Activated CD4-positive, CD25-positive, alpha-beta regulatory T cell (primary cell): ENCODE data around the gene FSCN2.

Experiments
- DNase-seq, 4 experiments: peaks; one replicate each; lab custom pipeline; 2025; lab: John Stamatoyannopoulos, UW

Gene FSCN2

DNA sequence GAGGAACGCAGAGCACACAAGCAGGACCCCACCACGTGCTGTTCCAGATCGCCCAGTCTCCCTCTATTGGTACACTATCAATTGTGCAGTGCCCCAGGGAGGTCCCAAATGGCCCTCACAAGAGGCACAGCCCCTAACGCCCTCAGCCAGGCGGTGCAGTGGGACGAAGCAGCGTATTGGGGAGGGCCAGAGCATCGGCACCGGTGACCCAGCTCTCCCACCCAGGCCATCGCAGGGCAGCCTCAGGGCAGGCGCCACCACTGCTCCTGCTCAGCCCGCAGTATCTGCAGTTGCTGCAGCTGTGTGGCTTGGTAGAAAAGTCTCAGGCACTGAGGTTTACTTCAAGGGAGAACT lies 29.9 kb downstream of the FSCN2 start:
- DNase-seq = no peak

GRCh38 chr17:81558941-81559806 lies 31.0 kb downstream of the FSCN2 start:
- DNase-seq = no peak

DNA sequence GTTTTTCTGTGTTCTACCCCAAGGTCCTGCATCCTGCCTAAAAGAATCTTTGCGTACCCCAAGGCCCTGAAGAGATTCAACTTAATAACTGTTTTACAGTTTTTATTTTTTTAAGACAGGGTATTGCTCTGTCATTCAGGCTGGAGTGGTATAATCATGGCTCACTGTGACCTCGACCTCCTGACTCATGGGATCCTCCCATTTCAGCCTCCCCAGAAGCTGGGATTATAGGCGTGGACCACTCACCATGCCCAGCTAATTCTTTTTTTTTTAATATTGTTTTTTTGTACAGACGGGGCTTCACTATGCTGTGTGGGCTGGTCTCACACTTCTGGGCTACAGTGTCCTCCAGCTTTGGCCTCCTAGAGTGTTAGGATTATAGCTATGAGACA lies 33.3 kb downstream of the FSCN2 start:
- no peak for DNase-seq

GRCh38 chr17:81563861-81564586 lies 35.8 kb downstream of the FSCN2 start:
- DNase-seq = no peak

DNA sequence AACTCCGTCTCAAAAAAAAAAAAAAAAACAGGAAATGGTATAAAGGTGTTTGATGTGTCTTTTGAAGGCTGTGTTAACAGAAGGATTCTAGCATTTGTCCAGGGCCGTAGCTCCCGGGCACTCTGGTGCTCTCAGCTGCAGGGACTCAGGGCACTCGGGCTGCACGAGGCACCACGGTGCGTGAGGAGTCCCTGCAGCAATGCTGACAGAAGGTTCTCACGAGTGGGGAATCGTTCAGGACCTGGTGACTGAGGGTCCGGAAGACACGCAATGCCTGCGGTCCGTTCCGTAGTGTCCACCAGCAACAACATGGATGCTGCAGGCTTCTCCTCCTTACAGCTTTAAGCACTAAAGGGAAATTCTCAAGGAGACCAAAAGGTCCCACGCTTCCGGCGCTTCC lies 36.6 kb downstream of the FSCN2 start:
- DNase-seq = no peak

DNA sequence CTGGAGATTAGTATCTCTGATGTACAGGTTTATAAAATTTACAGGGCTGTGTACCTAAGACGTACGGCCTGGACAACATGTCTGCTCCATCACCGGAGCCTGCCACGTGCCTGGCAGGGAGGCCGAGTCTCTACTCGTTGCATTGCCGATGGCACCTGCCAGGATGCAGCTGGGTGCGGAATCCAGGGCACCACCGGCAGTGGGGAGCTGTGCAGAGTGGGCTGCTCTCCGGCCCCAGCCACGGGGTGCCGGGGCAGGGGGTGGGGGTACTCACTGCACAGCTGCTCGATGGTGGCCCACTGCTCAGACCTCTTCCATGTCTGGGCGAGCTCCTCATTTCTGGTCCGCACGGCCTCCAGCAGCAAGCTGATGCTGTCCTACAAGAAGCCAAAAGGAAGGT lies 37.1 kb downstream of the FSCN2 start:
- DNase-seq = no peak

DNA sequence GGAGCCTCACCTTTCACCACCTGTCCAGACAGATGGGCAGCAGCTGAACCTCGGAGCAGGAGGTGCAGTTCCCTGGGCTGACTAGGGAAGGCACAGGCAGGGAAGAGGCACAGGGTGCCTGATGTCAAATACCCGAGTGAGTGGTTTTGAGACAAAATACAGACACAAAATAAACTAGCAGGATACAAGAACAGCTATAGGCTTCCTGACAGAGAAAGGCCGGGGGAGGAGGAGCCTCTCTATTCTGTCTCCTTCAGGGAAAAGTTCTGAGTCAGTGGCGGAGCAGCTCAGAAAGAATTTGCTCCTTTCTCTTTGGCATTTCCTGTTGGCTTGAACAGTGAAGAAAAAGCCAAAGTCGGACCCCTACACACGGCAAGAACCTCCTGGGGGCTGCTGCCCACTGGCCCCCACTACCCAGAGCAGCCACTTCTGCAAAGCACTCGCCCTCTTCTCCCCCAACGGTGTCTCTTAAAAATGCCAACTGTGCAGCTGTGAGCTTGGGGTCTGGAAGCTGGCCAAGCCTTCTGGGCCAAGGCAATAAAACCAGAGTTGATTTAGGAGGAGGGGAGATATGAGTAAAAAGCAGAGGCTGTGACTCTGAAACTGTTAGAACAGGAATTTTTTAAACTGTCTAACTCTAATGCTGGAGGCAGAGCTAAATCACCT lies 38.4 kb downstream of the FSCN2 start:
- no peak for DNase-seq

- DNase-seq = no peak
Measured at GRCh38 chr17:81567191-81567590, 39.0 kb downstream of the FSCN2 start.

- no peak for DNase-seq
Measured at GRCh38 chr17:81568416-81568815, 40.2 kb downstream of the FSCN2 start.

GRCh38 chr17:81569986-81570514 lies 41.9 kb downstream of the FSCN2 start:
- no peak for DNase-seq

DNA sequence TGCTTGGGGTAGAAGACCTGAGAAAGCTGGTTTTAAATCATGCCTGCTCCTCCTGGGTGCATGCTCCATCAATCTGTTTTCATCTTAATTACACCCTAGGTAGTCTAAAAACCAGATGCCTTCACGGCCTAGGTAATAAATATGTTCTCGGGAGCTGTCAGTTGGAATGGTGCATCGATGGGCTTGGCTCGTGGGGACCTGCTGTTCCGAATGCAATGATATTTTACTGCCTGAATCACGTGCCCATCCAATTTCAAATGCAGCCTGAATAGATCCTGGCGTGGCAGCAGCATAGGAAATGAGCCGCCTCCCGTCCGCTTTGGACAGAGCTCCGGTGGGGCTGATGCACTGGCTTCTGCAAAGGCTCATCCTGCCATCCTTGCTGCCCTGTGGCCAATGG lies 42.8 kb downstream of the FSCN2 start:
- no peak for DNase-seq

DNA sequence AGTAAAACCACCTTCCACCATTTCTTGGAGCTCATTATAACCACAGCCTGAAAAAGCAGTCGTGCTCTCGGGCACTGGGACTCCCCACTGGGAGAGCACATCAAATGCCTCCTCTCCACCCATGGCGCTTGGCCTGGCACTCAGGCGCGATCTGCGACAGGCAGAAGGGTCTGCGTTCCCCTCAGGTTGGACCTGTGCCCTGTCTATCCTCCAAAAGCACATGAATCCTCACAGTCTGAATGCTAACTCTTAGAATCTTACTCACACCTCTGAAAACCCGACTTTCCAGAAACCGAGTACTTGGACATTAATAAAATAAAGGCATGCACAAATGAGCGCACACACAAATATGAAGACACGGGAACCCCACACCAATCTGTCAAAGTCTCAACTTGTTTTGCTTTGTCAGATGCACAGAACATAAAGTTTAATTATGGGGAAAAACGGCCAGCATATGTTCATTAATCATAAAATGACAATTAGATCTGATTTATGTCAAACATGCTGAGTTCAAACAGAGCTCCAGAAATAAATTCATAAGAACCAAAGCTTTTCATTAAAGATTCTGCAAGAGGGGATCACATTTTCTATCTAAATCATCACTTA lies 44.5 kb downstream of the FSCN2 start:
- no peak for DNase-seq

- no peak for DNase-seq
Measured at GRCh38 chr17:81573794-81574642, 45.8 kb downstream of the FSCN2 start.

GRCh38 chr17:81574643-81574956 lies 46.4 kb downstream of the FSCN2 start:
- DNase-seq = no peak

GRCh38 chr17:81575836-81576235 lies 47.7 kb downstream of the FSCN2 start:
- DNase-seq = no peak

DNA sequence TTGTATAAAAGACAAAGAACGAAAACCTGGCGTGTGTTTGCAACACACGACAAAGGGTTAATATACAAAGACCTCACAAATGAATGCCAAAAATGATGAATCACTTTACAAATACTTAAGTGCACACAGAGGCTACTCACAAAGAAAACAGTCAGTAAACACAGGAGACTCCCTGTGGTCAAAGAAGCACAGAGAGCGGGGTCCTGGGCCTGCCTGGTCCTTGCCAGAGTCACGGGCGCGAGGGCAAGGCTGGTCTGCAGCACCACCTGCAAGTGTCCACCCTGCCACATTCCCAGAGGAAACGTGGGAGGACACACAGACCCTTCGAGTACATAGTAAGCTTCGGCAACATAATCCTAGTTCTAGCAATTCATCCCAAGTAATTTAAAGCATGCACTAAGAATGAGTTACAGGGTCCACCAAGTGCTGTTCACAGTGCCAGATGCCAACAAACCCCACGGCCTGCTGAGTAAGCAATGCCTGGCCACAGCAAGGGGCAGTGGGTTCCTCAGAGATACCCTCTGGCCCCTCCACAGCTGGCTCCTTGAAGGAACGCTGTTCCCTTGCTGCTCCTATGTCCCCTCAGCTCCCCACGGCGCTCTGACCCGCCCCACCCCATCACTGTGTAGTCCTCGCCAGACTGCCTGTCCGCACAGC lies 48.6 kb downstream of the FSCN2 start:
- DNase-seq = no peak

GRCh38 chr17:81577278-81578000 lies 49.3 kb downstream of the FSCN2 start:
- no peak for DNase-seq

DNA sequence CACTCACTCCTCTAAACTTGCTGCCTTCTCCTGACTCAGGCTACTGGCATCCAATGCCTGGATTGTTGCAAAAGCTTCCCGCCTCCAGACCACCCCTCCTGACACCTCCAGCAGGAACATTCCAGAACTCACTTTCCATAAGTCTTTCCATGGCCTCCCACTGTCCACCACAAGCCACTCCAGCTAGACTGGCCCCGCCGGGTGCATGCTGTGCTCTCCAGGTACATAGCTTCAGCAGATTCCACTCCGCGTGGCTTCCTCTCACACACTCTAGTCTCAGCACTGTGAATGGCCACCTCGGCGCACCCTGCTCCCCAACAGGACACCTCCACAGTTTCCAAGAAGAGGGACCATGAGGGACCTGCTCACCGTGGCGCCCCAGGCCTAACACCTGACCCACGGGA lies 49.9 kb downstream of the FSCN2 start:
- DNase-seq = no peak

DNA sequence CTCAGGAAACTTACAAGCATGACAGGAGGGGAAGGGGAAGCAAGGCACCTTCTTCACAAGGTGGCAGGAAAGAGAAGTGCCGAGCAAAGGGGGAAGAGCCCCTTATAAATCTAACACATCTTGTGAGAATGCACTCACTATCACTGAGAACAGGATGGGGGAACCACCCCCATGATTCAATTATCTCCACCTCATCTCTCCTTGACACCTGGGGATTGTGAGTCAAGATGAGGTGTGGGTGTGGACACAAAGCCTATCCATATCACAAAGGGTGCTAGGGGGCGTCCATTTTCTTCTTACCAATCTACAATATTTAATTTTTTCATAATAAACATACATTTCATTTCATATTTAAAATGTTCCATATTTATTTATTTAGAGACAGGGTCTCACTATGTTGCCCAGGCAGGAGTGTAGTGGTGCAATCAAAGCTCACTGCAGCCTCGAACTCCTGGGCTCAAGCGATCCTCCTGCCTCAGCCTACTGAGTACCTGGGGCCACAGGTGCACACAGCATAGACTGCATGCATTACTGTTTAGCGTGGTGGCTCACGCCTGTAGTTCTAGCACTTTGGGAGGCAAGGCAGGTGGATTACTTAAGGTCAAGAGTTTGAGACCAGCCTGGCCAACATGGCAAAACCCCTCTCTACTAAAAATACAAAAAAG lies 50.5 kb downstream of the FSCN2 start:
- no peak for DNase-seq

- no peak for DNase-seq
Measured at GRCh38 chr17:81579298-81579697, 51.1 kb downstream of the FSCN2 start.
